H1 (cell line): ENCODE measurements around the gene ATAT1. TPM values are rescaled to one million over a fixed set of nuclear protein-coding genes. Genes with fewer than 3 reads are reported as not detected.
A peak's percentile ranks its signal among the peaks of the same experiment; 100 is the strongest.

ENCODE experiments used
- CTCF ChIA-PET: fragments of 300-600 bp; sonication (Branson Sonifier 250); formaldehyde crosslinking; loops from one replicate; lab custom pipeline; 2021; ENCODE audit not compliant: partially characterized antibody; lab: Charles Lee
- POLR2A ChIA-PET: fragments of 300-600 bp; sonication (Branson Sonifier 250); formaldehyde crosslinking; loops from one replicate; lab custom pipeline; 2021; ENCODE audit warnings: inconsistent platforms; ENCODE audit not compliant: partially characterized antibody; lab: Charles Lee
- DNase-seq, 2 experiments: peaks; one replicate each; pipeline versions ENCODE4 v3.0.0 to v3.0.0-alpha.2; 2010 to 2022; ENCODE audit warnings: low spot score in 2 of 2, low read depth in 1 of 2, mixed read lengths in 1 of 2
- FAIRE-seq: peaks from 2 replicates; lab custom pipeline; 2011; peaks lifted over from hg19 to GRCh38; lab: Jason Lieb, UNC
- H2AFZ ChIP-seq: 2 replicates; pipeline ENCODE4 v1.8.1; 2012; ENCODE audit warnings: low read length, inconsistent platforms
- H2AK5ac ChIP-seq: 2 replicates; pipeline ENCODE4 v1.6.1; 2013; ENCODE audit warnings: low read depth, low read length
- H2BK120ac ChIP-seq: replicated peaks from 2 replicates; pipeline ENCODE3; 2013; ENCODE audit warnings: low read depth, low read length, inconsistent platforms
- H2BK12ac ChIP-seq: 2 replicates; pipeline ENCODE4 v1.6.1; 2013; ENCODE audit warnings: low read depth, low read length
- H2BK15ac ChIP-seq: 2 replicates; pipeline ENCODE4 v1.6.1; 2013; ENCODE audit warnings: low read length
- H2BK20ac ChIP-seq: 2 replicates; pipeline ENCODE4 v1.6.1; 2013; ENCODE audit warnings: low read length
- H2BK5ac ChIP-seq: 2 replicates; pipeline ENCODE4 v1.6.1; 2013; ENCODE audit warnings: low read depth, low read length
- H3K14ac ChIP-seq: 2 replicates; pipeline ENCODE4 v1.6.1; 2013; ENCODE audit warnings: inconsistent platforms; ENCODE audit not compliant: insufficient read length
- H3K18ac ChIP-seq: 2 replicates; pipeline ENCODE4 v1.6.1; 2013; ENCODE audit warnings: low read length; ENCODE audit errors: extremely low read depth
- H3K23ac ChIP-seq: 2 replicates; pipeline ENCODE4 v1.6.1; 2013; ENCODE audit warnings: inconsistent platforms; ENCODE audit not compliant: insufficient read length
- H3K23me2 ChIP-seq: 2 replicates; pipeline ENCODE4 v1.6.1; 2013; ENCODE audit warnings: low read depth, low read length
- H3K27ac ChIP-seq: 2 replicates; pipeline ENCODE4 v1.6.1; 2011; ENCODE audit warnings: low read depth, low read length, inconsistent platforms
- H3K27me3 ChIP-seq, 4 experiments: replicated peaks in 1 of 4; 1 replicate in 1 of 4; 2 replicates in 3 of 4; pipeline versions ENCODE4 v1.6.1 to v1.8.1; 2011 to 2013; ENCODE audit warnings: low read length in 3 of 4, mild to moderate bottlenecking in 3 of 4, inconsistent platforms in 2 of 4, mixed read lengths in 2 of 4, moderate library complexity in 1 of 4; ENCODE audit not compliant: control insufficient read depth in 3 of 4, insufficient read depth in 3 of 4; ENCODE audit errors: extremely low read depth in 1 of 4
- H3K36me3 ChIP-seq, 4 experiments: 2 replicates each; pipeline versions ENCODE4 v1.6.1 to v1.8.1; 2011 to 2013; ENCODE audit warnings: mild to moderate bottlenecking in 4 of 4, low read length in 3 of 4, moderate library complexity in 2 of 4, control low read depth in 1 of 4, inconsistent platforms in 1 of 4; ENCODE audit not compliant: insufficient read depth in 4 of 4, control insufficient read depth in 2 of 4
- H3K4ac ChIP-seq: replicated peaks from 2 replicates; pipeline ENCODE3; 2013; ENCODE audit warnings: low read length, low read depth, mixed read lengths, inconsistent platforms; ENCODE audit not compliant: insufficient read length
- H3K4me1 ChIP-seq, 4 experiments: replicated peaks in 1 of 4; 1 replicate in 1 of 4; 2 replicates in 3 of 4; pipeline versions ENCODE4 v1.6.1 to v1.8.1; 2011 to 2013; ENCODE audit warnings: low read length in 3 of 4, inconsistent platforms in 2 of 4, mixed read lengths in 1 of 4; ENCODE audit not compliant: insufficient read depth in 4 of 4, control insufficient read depth in 3 of 4
- H3K4me2 ChIP-seq, 2 experiments: 2 replicates each; pipeline versions ENCODE4 v1.6.1 to v1.8.1; 2011 to 2013; ENCODE audit warnings: low read depth in 2 of 2, low read length in 2 of 2, control low read depth in 1 of 2, inconsistent platforms in 1 of 2, mild to moderate bottlenecking in 1 of 2; ENCODE audit not compliant: insufficient read depth in 1 of 2
- H3K4me3 ChIP-seq, 4 experiments: fragments of 200-600, 300-600 bp in 1 of 4; sonication (generic), shearing (Covaris generic), sonication (Bioruptor Twin) in 1 of 4; 2 replicates each; pipeline versions ENCODE4 v1.5.1 to v1.8.1; 2011 to 2016; ENCODE audit warnings: low read length in 4 of 4, low read depth in 3 of 4, control low read depth in 2 of 4, inconsistent platforms in 2 of 4, mild to moderate bottlenecking in 2 of 4, mixed read lengths in 1 of 4, moderate library complexity in 1 of 4; ENCODE audit not compliant: insufficient read depth in 2 of 4; ENCODE audit errors: extremely low read depth in 1 of 4
- H3K56ac ChIP-seq: replicated peaks from 2 replicates; pipeline ENCODE3; 2013; ENCODE audit warnings: low read depth, mild to moderate bottlenecking, mixed read lengths, low read length, inconsistent platforms; ENCODE audit not compliant: insufficient read length
- H3K79me1 ChIP-seq: 2 replicates; pipeline ENCODE4 v1.6.1; 2013; ENCODE audit warnings: low read depth, low read length, control low read depth
- H3K79me2 ChIP-seq, 2 experiments: 2 replicates each; pipeline versions ENCODE4 v1.6.1 to v1.8.1; 2012 to 2013; ENCODE audit warnings: low read length in 2 of 2, mild to moderate bottlenecking in 2 of 2, inconsistent platforms in 1 of 2; ENCODE audit not compliant: insufficient read depth in 2 of 2, control insufficient read depth in 1 of 2
- H3K9ac ChIP-seq, 4 experiments: replicated peaks in 1 of 4; 1 replicate in 1 of 4; 2 replicates in 3 of 4; pipeline versions ENCODE4 v1.6.1 to v1.8.1; 2011 to 2013; ENCODE audit warnings: low read depth in 3 of 4, low read length in 3 of 4, control low read depth in 2 of 4, mild to moderate bottlenecking in 2 of 4, moderate library complexity in 2 of 4, inconsistent platforms in 1 of 4; ENCODE audit errors: extremely low read depth in 1 of 4
- H3K9me3 ChIP-seq, 2 experiments: 2 replicates each; pipeline versions ENCODE4 v1.6.1 to v1.8.1; 2012 to 2013; ENCODE audit warnings: mild to moderate bottlenecking in 2 of 2, moderate library complexity in 2 of 2, control low read depth in 1 of 2, inconsistent platforms in 1 of 2, low read depth in 1 of 2, low read length in 1 of 2, mixed read lengths in 1 of 2; ENCODE audit not compliant: insufficient read depth in 2 of 2
- H4K20me1 ChIP-seq, 2 experiments: replicated peaks in 1 of 2; 2 replicates each; pipeline versions ENCODE3 to v1.8.1; 2011 to 2013; ENCODE audit warnings: inconsistent platforms in 2 of 2, low read length in 2 of 2, mild to moderate bottlenecking in 1 of 2; ENCODE audit not compliant: insufficient read depth in 2 of 2, control insufficient read depth in 1 of 2
- H4K5ac ChIP-seq: 2 replicates; pipeline ENCODE4 v1.6.1; 2013; ENCODE audit warnings: low read length, low read depth, mixed read lengths, inconsistent platforms; ENCODE audit not compliant: insufficient read length
- H4K8ac ChIP-seq: 2 replicates; pipeline ENCODE4 v1.8.0; 2013; ENCODE audit warnings: mild to moderate bottlenecking, moderate library complexity, low read length, inconsistent platforms; ENCODE audit not compliant: insufficient read depth; ENCODE audit errors: extremely low read depth
- H4K91ac ChIP-seq: replicated peaks from 2 replicates; pipeline ENCODE3; 2013; ENCODE audit warnings: low read length, mixed read lengths, inconsistent platforms; ENCODE audit not compliant: insufficient read length
- KDM4A ChIP-seq: IDR thresholded peaks from one replicate; pipeline ENCODE4 v1.7.1; 2012; ENCODE audit warnings: low read depth, mild to moderate bottlenecking, moderate library complexity, low read length, inconsistent platforms; ENCODE audit not compliant: severe bottlenecking
- SAP30 ChIP-seq: fragments of 300-600 bp; sonication (generic); IDR thresholded peaks from 2 replicates; pipeline ENCODE4 v1.7.1; 2012; ENCODE audit warnings: low read length, moderate library complexity, mild to moderate bottlenecking, inconsistent platforms; ENCODE audit not compliant: insufficient read depth, insufficient replicate concordance
- WGBS, 2 experiments: shearing (Covaris generic) in 1 of 2; methylation state at CpG; one replicate each; pipeline versions ENCODE4 v1.1.6 to v1.1.7; 2013 to 2015; ENCODE audit warnings: low lambda C conversion rate in 2 of 2, mixed read lengths in 2 of 2, inconsistent platforms in 1 of 2, low coverage in 1 of 2, missing lambda C conversion rate in 1 of 2; ENCODE audit not compliant: insufficient replicate concordance in 2 of 2, insufficient coverage in 1 of 2, insufficient read length in 1 of 2; ENCODE audit errors: extremely low coverage in 1 of 2, missing lambda C conversion rate in 1 of 2; 5-methylcytosine and 5-hydroxymethylcytosine counted together
- long read RNA-seq, 2 experiments: library from RNA in 1 of 2; library from capped mRNA in 1 of 2; stranded (forward); transcript quantifications; one replicate each; pipeline ENCODE4 v2.0.0, GENCODE V29; 2021; ENCODE audit warnings: inconsistent platforms in 1 of 2
- polyA minus RNA-seq, 3 experiments: library from RNA; depleted of rRNA, polyadenylated mRNA; stranded (reverse); fragments of >200 nt; gene quantifications; 1 replicate in 2 of 3; 2 replicates in 1 of 3; pipeline ENCODE4 v1.2.3, GENCODE V29; 2011
- polyA plus RNA-seq, 7 experiments: library from polyadenylated mRNA; depleted of rRNA in 3 of 7; stranded (reverse) in 5 of 7; unstranded in 2 of 7; fragments of >200 nt in 5 of 7; fragments of 200-250 nt in 2 of 7; gene quantifications; 1 replicate in 5 of 7; 2 replicates in 1 of 7; 4 replicates in 1 of 7; pipeline versions ENCODE4 v1.2.1 to v1.2.3, GENCODE V29; 2011 to 2013; ENCODE audit warnings: missing spikeins in 2 of 7, mixed read lengths in 2 of 7
- total RNA-seq: library from RNA; stranded (reverse); fragmentation: NEBNext Ultra II Directional; extraction: Animal tissue kit (Norgen Biotek cat#: 25700); gene quantifications from 2 replicates; pipeline ENCODE4 v1.2.1, GENCODE V29; 2021
- TF ChIP-seq, protein P1 (sequence below), 3 experiments: IDR thresholded peaks; 1 replicate in 2 of 3; 2 replicates in 1 of 3; pipeline versions ENCODE4 v1.5.1 to v1.6.1; 2011; ENCODE audit warnings: low read length in 3 of 3, mild to moderate bottlenecking in 3 of 3, inconsistent platforms in 2 of 3, low read depth in 1 of 3, moderate library complexity in 1 of 3; ENCODE audit not compliant: insufficient read depth in 1 of 3; ENCODE audit errors: control extremely low read depth in 1 of 3
- TF ChIP-seq, protein P2 (sequence below): IDR thresholded peaks from 2 replicates; pipeline ENCODE4 v1.6.1; 2012; ENCODE audit warnings: inconsistent platforms

The ATAT1 gene
- total RNA-seq (14.6 and 15.9 TPM in 2 replicates), polyA plus RNA-seq (2011; rRNA removed) (14.4 and 18.3 TPM in 2 replicates), polyA minus RNA-seq (2011; rRNA and poly(A)+ RNA removed) (10.8 and 14.8 TPM in 2 replicates)
- 13.0 TPM for polyA plus RNA-seq (2011; cell fraction: cytosol; rRNA removed)
- 53.3 TPM for polyA plus RNA-seq (2011; cell fraction: nucleus; rRNA removed)
- polyA plus RNA-seq (2012, experiment 1 of 2): 19.7 to 26.3 TPM (median 22.8 TPM) in 4 replicates
- polyA plus RNA-seq (2012, experiment 2 of 2): 15.1 TPM
- polyA plus RNA-seq (2013, experiment 1 of 2): 23.4 TPM
- 20.1 TPM for polyA plus RNA-seq (2013, experiment 2 of 2)
- polyA minus RNA-seq (2011; cell fraction: cytosol; rRNA and poly(A)+ RNA removed): 7.1 TPM
- 16.1 TPM for polyA minus RNA-seq (2011; cell fraction: nucleus; rRNA and poly(A)+ RNA removed)
- long read RNA-seq, experiment 1, transcript ATAT1-206 (13 exons, 1,476 nt): major isoform, 6 of 14 reads
- long read RNA-seq, experiment 1, partial matches to known transcripts: 3 of 14 reads
- long read RNA-seq, experiment 1, other reads (novel, unspliced or antisense): 4 of 14 reads
- long read RNA-seq, experiment 2, partial matches to known transcripts: 0 of 10 reads
- long read RNA-seq, experiment 2, other reads (novel, unspliced or antisense): 3 of 10 reads

DNA sequence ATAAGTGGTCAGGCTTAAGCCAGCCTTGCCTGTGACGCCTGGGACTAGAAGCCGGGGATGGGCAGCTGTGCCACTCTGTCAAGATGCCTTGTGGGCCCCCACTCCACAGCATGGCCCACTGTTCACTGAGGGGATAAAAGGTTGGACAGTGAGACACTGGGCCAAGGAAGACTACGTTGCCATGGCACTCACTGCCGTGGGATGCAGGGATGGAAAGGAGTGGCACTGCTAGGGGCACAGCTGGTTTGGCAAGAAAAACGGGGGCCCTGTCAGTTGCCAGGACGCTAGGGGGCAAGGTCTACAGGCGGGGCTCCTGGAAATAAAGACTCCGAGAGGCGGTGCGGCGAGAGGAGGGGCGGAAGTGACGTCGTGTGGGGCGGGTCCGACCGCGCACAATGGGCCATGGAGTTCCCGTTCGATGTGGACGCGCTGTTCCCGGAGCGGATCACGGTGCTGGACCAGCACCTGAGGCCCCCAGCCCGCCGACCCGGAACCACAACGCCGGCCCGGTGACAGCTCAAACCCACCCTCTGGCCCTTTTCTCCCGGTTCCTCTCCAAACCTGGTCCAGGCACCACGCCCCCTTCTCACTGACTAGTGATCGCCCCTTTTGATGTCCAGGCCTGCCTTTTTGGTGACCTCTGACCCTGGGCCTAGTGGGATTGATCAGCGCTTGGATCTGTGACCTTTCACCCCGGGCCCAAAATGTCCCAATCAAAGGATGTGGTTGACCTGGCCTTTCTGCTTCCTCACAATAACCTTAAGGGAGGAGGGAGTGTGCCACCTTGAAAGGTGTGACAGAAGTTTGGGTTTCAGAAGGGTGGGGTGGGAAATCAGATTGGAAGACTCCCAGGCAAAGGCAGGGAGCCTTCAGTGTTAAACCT lies at the start of gene ATAT1:
TSS of gene ATAT1 (plus strand) at position 391 of the 883 bp plus-strand sequence.
- Histone ChIP-seq H4K5ac (peak within 1 kb of the TSS; percentile 24), H3K4me3 (peak within 1 kb of the TSS; percentile 79 to 88 (median 83)), H3K27ac (peak within 1 kb of the TSS; percentile 92), H3K27me3 (no peaks in the 10 kb centered on the region), H2BK20ac (no peak within 1 kb of the TSS), H3K9ac (peak within 1 kb of the TSS; percentile 41 to 85 (median 78)), H3K79me2 (peaks cover 0 to 8% of the 10 kb centered on the region in 2 experiments; a peak in 2 of 4 replicates), H3K18ac (peak within 1 kb of the TSS; percentile 62), H4K20me1 (peaks cover 0 to 4% of the 10 kb centered on the region in 2 experiments), H3K23ac (no peak within 1 kb of the TSS), H2BK15ac (0 out of 2 replicates have a peak within 1 kb of the TSS, but pooled peaks have one; percentile 77), H2AK5ac (no peak within 1 kb of the TSS), H3K14ac (no peak within 1 kb of the TSS), H3K9me3 (no peaks in the 10 kb centered on the region), H3K4me2 (peak within 1 kb of the TSS; percentile 86 to 90), H3K23me2 (peaks cover 5% of the 10 kb centered on the region), H2AFZ (0 out of 2 replicates have a peak within 1 kb of the TSS, but pooled peaks have one; percentile 48), H2BK120ac (no peak within 1 kb of the TSS), H2BK12ac (no peak within 1 kb of the TSS), H4K91ac (no peak within 1 kb of the TSS), H3K79me1 (no peaks in the 10 kb centered on the region), H4K8ac (peak within 1 kb of the TSS; percentile 81), H3K4ac (no peak within 1 kb of the TSS), H3K36me3 (peaks cover 8 to 52% (median 31%) of the 10 kb centered on the region in 4 experiments), H3K4me1 (peaks cover 2 to 10% (median 4%) of the 10 kb centered on the region in 4 experiments; a peak in 5 of 7 replicates), H3K56ac (no peak within 1 kb of the TSS), H2BK5ac (peak within 1 kb of the TSS; percentile 79)
- CTCF ChIA-PET: interaction anchor here (0.6 to 1.5 kb wide), 7 partner anchors 14 to 160 kb away, joined by 3 to 5 read pairs (median 3); no protein-coding TSS in a partner anchor
- DNase-seq: peak; percentile 60 to 96
- WGBS, 2 experiments: 10% methylated on average over 35 of the region's 36 CpGs; no CpG with 5 or more reads in 1 of the 2 experiments
- no peak for FAIRE-seq
- POLR2A ChIA-PET: interaction anchor here (0.7 to 7.0 kb wide), 21 partner anchors 8 to 115 kb away, joined by 3 to 62 read pairs (median 5); partner anchors contain the start of genes MDC1, MRPS18B and PPP1R10
- TF ChIP-seq, protein P1, sequence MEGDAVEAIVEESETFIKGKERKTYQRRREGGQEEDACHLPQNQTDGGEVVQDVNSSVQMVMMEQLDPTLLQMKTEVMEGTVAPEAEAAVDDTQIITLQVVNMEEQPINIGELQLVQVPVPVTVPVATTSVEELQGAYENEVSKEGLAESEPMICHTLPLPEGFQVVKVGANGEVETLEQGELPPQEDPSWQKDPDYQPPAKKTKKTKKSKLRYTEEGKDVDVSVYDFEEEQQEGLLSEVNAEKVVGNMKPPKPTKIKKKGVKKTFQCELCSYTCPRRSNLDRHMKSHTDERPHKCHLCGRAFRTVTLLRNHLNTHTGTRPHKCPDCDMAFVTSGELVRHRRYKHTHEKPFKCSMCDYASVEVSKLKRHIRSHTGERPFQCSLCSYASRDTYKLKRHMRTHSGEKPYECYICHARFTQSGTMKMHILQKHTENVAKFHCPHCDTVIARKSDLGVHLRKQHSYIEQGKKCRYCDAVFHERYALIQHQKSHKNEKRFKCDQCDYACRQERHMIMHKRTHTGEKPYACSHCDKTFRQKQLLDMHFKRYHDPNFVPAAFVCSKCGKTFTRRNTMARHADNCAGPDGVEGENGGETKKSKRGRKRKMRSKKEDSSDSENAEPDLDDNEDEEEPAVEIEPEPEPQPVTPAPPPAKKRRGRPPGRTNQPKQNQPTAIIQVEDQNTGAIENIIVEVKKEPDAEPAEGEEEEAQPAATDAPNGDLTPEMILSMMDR (IDR thresholded peaks at IDR 0.05; ENCODE audit: control extremely low read depth in 1 of 3, insufficient read depth in 1 of 3, low read depth in 1 of 3, low read length in 3 of 3): peak; percentile 37 to 57 (median 44)
- TF ChIP-seq KDM4A (peak; percentile 38), SAP30 (peak; percentile 75)
- TF ChIP-seq, protein P2, sequence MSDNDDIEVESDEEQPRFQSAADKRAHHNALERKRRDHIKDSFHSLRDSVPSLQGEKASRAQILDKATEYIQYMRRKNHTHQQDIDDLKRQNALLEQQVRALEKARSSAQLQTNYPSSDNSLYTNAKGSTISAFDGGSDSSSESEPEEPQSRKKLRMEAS: peak; percentile 61
